ENCODE measurements around the gene PRIMA1. TPM values are rescaled to one million over a fixed set of nuclear protein-coding genes. Genes with fewer than 3 reads are reported as not detected.

The PRIMA1 gene
- total RNA-seq, 1 donor from 2014 or later: not detected

DNA sequence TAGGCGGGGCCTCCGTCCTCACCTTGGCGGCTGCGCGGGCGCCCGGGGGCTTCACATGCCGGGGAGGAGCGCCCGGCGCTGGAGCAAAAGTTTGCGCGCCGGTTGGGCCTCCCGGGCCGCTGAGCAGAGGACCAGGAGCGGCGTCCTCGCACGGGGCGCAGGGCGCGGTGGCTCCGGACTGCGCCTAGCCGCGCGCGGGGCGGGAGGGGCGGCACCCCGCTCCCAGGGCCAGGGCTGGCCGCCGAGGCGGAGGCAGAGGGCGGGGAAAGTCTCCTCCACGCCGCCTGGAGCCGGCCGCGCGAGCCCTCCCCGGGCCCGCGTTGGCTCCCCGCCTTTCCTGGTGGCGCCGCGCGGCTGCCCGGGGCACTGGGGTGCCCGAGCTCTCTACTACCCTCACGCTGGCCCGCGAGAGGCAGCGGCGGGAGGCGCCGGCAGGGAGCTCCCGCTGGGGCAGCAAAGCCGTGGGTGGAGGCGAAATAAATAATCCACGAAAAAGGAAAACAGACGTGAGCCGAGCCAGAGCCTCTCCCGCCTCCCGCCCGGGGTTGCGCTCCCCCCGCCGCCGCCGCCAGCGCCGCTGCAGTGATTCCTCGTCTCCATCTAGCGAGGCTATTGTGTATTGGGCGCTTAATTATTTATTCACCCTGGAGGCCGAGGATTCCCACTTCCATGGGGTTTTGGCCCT lies 400 bp upstream of the PRIMA1 start:
- intact Hi-C loops (cut with micrococcal nuclease): no loop called here
- H3K27me3 Mint-ChIP-seq: peaks cover 58% of the 10 kb centered on the region

DNA sequence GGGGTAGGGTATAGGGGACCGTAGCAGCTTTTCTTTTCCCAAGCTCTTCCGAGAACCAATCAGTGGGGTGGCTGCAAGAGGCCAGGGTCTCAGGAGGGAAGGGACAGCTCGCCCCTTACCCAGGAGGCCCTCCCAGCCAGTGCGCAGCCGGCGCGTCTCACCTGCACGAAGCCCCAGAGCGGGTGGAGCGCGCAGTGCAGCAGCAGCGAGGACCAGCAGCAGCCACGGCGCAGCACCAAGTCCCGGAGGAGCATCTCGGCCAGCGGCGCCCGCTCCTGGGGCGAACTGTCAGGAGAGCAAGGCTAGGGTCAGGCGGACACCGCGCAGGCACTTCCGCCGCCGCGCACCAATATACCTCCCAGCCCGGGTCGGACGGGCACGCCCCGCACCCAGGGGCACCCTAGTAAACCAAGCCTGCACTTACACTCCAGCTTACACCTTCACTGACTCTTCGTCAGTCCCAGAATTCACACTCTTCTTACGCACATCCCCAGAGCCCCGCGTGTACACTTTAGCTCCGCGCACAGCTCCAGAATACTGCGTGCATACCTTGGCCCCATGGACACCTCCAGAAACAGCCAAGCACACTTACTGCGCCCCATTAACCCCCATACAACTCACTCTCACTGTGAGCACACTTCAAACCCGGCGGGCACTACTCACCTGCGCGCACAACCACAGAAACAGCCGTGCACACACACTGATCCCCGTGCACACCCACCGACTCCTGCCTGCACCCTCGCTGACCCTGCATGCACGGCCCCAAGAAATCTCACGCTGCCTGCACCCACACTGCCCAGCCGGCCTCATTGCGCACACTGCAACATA lies 606 bp downstream of the PRIMA1 start:
- intact Hi-C loops (cut with micrococcal nuclease): no loop called here
- peaks cover 2% of the 10 kb centered on the region for H3K4me1 Mint-ChIP-seq
- no peaks in the 10 kb centered on the region for H3K9me3 Mint-ChIP-seq
- no peak for DNase-seq
- H3K27ac Mint-ChIP-seq: no peak overlapping the region
- peaks cover 57% of the 10 kb centered on the region for H3K27me3 Mint-ChIP-seq
- no peaks in the 10 kb centered on the region for H3K36me3 Mint-ChIP-seq (ENCODE audit: low read depth)
- H3K4me3 Mint-ChIP-seq: no peak overlapping the region

More for the DNA sequence above, 400 bp upstream of the PRIMA1 start:
- peaks cover 2% of the 10 kb centered on the region for H3K4me1 Mint-ChIP-seq
- H3K27ac Mint-ChIP-seq: no peak overlapping the region
- no peak for DNase-seq
- no peaks in the 10 kb centered on the region for H3K9me3 Mint-ChIP-seq
- H3K36me3 Mint-ChIP-seq (ENCODE audit: low read depth): no peaks in the 10 kb centered on the region
- H3K4me3 Mint-ChIP-seq: no peak overlapping the region

DNA sequence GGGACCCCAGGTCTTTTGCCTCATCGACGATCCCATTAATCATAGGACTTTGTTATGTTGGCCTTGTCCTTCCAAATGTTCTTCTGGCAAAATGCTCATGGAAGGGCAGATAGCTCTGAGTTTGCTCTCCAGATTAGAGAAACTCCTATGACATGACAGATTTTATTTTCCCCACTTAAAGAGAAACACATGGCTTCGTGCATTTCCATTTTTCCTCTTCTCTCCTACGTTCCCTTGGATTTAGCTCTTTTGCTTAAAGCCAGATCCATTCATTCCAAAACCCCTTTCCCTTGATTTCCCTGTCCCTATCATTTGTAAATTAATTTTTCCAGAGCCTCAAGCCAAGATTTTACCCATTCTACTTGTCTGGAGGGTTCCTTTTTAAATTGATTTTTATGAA lies 2.9 kb downstream of the PRIMA1 start:
- DNase-seq: no peak
- Mint-ChIP-seq H3K9me3 (no peaks in the 10 kb centered on the region), H3K36me3 (ENCODE audit: low read depth) (no peaks in the 10 kb centered on the region), H3K27me3 (peaks cover 41% of the 10 kb centered on the region), H3K27ac (no peak overlapping the region), H3K4me1 (peaks cover 2% of the 10 kb centered on the region), H3K4me3 (no peak overlapping the region)
- intact Hi-C loops (cut with micrococcal nuclease): no loop called here

DNA sequence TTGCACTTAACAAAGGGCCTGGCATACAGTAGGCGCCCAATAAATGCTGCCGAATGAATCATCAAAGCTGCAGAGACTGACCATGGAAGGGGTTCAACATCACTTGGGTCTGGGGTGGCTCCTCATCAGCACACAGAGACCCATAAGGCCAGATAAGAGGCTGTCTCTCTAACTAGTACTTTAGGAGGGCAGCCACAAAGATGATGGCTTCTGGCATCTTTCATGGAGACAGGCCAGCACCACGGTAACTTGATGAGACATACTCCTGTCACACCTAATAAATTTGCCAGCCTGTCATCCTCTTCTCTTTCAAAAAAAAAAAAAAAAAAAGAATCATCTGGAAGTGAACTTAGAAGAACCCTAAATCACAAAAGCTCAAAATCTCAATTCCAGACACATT lies 3.4 kb downstream of the PRIMA1 start:
- Mint-ChIP-seq H3K27ac (no peak overlapping the region), H3K4me1 (peaks cover 2% of the 10 kb centered on the region), H3K4me3 (no peak overlapping the region), H3K36me3 (ENCODE audit: low read depth) (no peaks in the 10 kb centered on the region), H3K9me3 (no peaks in the 10 kb centered on the region), H3K27me3 (peaks cover 36% of the 10 kb centered on the region)
- intact Hi-C loops (cut with micrococcal nuclease): no loop called here
- no peak for DNase-seq

DNA sequence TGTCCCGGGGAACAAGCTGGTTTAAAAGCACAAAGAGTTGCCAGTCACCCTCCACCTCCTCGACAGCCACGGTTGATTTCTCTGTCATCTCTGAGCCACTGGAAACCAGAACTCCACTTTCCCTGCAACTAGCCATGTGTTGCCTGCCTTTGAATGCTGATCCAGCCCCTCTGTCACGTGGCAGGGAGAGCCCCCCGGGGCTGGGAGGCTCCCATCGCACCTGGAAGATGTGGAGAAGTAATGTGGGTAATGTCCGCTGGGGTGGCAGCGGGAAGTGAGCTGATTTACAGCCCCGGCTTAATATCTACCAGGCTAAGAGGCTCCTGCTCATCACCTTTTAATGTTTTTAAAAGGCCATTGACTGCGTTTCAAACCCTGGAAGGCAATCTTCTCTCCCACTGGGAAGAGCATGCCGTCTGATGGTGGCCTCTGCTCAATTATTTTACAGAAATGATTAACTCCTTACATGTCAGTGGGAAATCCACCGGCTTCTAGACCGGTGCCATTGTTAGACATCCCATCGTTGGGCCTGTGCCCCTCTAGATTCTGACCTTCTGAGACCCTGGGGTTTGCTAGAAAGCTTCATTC lies 7.4 kb downstream of the PRIMA1 start:
- Mint-ChIP-seq H3K4me3 (no peak overlapping the region), H3K27me3 (peaks cover 9% of the 10 kb centered on the region), H3K27ac (no peak overlapping the region), H3K9me3 (no peaks in the 10 kb centered on the region), H3K4me1 (no peaks in the 10 kb centered on the region), H3K36me3 (ENCODE audit: low read depth) (no peaks in the 10 kb centered on the region)
- intact Hi-C loops (cut with micrococcal nuclease): no loop called here
- no peak for DNase-seq

DNA sequence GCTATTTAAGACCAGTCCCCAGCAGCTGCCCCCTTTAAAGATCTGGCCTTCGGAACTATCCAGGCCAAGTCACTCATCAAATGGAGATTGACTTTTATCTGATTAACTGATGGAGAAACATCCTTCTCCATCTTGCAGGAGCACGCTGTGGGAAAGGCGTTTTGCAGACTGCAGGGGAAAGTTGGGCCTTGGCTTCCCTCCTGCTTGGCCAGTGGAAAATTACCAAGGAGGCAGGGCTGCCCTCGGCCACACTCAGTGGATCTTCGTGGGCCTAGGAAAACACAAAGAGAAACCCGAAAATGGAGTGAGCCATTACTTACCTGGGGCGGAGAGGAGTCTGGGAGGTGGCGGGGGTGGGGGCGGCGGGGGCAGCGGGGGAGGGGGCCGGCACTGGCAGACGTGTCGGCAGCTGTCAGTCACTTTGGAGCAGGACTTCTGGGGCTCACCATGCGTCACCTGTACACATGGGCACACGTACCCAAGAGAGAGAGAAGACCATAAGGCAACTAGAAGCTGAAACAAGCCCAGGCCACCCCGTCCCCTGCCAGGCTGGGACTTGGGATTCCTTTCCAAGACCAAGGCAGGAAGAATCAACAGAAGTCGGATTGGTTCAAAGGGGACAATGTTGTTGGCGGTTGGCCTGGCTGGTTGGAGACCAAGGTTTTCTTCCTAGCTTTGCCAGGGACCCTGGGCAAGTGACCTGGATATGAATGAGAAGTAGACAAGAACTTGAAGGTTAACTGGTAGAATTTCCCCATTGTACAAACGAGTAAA lies 9.2 kb downstream of the PRIMA1 start:
- H3K9me3 Mint-ChIP-seq: no peaks in the 10 kb centered on the region

DNA sequence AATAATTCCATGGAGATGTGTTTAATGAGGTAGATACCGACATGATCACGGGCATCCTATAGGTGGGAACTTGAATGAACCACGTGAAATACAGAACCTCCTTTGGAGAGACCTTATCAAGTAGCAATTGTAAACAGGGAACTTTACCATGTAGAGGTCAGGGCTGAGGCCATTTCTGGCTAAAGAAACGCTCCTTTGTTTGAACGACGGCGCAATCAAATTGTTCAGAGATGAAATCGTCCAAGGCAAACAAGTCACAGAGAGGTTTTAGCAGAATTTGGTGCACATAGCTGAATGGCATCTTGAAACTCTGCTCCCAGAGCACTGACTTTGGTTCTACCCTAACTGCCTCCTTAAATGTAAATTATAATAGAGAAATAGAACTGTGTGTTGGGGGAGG lies 9.8 kb downstream of the PRIMA1 start:
- no peaks in the 10 kb centered on the region for H3K9me3 Mint-ChIP-seq
- no peak for DNase-seq
- intact Hi-C loops (cut with micrococcal nuclease): no loop called here
- H3K4me1 Mint-ChIP-seq: no peaks in the 10 kb centered on the region
- H3K27ac Mint-ChIP-seq: no peak overlapping the region
- H3K27me3 Mint-ChIP-seq: no peaks in the 10 kb centered on the region
- H3K36me3 Mint-ChIP-seq (ENCODE audit: low read depth): no peaks in the 10 kb centered on the region
- no peak overlapping the region for H3K4me3 Mint-ChIP-seq

More for the DNA sequence above, 9.2 kb downstream of the PRIMA1 start:
- H3K4me3 Mint-ChIP-seq: no peak overlapping the region
- no peak for DNase-seq
- no peaks in the 10 kb centered on the region for H3K36me3 Mint-ChIP-seq (ENCODE audit: low read depth)
- H3K27ac Mint-ChIP-seq: no peak overlapping the region
- no peaks in the 10 kb centered on the region for H3K27me3 Mint-ChIP-seq
- no peaks in the 10 kb centered on the region for H3K4me1 Mint-ChIP-seq
- intact Hi-C loops (cut with micrococcal nuclease): no loop called here

DNA sequence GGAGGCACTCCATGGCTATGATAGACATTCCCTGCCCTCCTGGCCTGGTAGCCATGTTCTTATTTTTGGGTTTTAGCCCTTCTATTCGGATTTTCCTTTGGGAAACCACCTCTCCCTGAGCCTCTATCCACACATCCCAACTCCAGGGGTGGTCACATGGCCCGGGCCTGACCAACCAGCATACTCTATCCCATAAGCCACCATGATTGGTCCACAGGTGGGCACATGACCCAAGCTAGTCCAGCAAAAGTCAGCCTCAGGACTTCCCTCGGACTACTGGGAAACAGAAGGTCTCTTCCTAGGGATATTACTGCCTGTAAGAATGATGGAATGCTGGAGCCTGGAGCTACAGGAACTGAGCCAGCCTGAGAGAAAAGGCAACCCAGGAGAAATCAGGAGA lies 12.5 kb downstream of the PRIMA1 start:
- no peak overlapping the region for H3K4me3 Mint-ChIP-seq
- no peaks in the 10 kb centered on the region for H3K9me3 Mint-ChIP-seq
- no peak overlapping the region for H3K27ac Mint-ChIP-seq
- H3K27me3 Mint-ChIP-seq: no peaks in the 10 kb centered on the region
- no peak for DNase-seq
- intact Hi-C loops (cut with micrococcal nuclease): no loop called here
- no peaks in the 10 kb centered on the region for H3K4me1 Mint-ChIP-seq
- no peaks in the 10 kb centered on the region for H3K36me3 Mint-ChIP-seq (ENCODE audit: low read depth)

DNA sequence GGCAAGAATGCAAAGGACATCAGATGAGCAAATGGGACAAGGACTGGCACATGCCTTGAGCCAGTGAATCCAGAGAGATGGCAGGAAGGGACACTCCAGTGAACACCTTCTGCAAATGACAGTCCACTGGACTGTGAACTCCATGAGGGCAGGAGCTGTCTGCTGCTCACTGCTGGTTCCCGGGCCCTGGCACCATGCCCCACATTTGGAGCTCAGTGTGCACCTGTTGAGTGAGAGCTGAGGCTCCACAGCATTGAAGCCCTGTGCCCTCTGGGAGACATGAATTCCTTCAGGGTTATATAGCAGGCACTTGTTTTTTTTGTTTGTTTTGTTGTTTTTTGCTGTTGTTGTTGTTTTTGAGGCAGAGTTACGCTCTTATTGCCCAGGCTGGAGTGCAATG lies 13.1 kb downstream of the PRIMA1 start:
- Mint-ChIP-seq H3K36me3 (ENCODE audit: low read depth) (no peaks in the 10 kb centered on the region), H3K4me1 (no peaks in the 10 kb centered on the region), H3K27ac (no peak overlapping the region)

DNA sequence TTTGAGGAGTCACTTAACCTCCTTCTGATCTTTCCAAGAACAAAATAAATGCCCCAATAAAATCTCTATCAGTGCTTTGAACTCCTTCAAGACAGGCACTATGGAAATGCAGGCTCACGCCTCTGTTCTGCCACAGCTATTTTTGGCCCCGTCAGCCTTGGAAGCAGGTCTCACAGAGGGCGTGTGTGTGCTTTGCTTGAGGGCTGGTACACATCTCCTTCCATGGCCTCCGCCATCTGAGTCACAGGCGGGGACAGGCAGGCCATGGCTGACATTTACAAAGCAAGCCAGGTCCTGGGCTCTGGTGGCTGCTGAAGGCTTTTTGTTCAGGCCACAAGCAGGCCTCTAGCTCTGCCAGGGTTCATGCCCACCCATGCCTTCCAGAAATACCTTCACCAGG lies 16.0 kb downstream of the PRIMA1 start:
- H3K36me3 Mint-ChIP-seq (ENCODE audit: low read depth): no peaks in the 10 kb centered on the region
- no peak overlapping the region for H3K27ac Mint-ChIP-seq
- H3K4me1 Mint-ChIP-seq: no peaks in the 10 kb centered on the region
- no peak overlapping the region for H3K4me3 Mint-ChIP-seq
- H3K9me3 Mint-ChIP-seq: no peaks in the 10 kb centered on the region
- DNase-seq: no peak
- no peaks in the 10 kb centered on the region for H3K27me3 Mint-ChIP-seq
- intact Hi-C loops (cut with micrococcal nuclease): no loop called here

More for the DNA sequence above, 13.1 kb downstream of the PRIMA1 start:
- DNase-seq: no peak
- Mint-ChIP-seq H3K4me3 (no peak overlapping the region), H3K9me3 (no peaks in the 10 kb centered on the region), H3K27me3 (no peaks in the 10 kb centered on the region)
- intact Hi-C loops (cut with micrococcal nuclease): no loop called here

DNA sequence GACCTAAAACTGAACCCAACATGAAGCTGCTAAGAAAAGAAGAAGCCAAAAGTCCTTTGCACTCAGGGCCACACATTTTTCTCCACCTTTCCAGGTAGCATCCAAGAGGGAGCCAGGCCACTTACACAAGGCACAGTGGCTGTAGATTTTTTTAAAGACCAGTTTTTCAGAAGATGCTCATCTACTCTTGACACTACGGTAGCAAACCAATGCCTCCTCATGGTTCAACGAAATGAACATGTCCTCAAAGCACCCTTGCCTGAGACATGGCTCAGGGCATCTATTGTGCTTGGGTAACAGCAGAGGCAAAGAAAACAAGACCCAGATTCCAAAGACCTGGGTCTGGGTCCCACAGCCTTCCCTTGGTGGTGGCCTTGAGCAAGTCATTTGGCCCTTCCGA lies 22.3 kb downstream of the PRIMA1 start:
- Mint-ChIP-seq H3K9me3 (no peaks in the 10 kb centered on the region), H3K27ac (no peak overlapping the region), H3K4me1 (no peaks in the 10 kb centered on the region), H3K36me3 (ENCODE audit: low read depth) (no peaks in the 10 kb centered on the region), H3K4me3 (no peak overlapping the region), H3K27me3 (peaks cover 4% of the 10 kb centered on the region)
- intact Hi-C loops (cut with micrococcal nuclease): no loop called here
- no peak for DNase-seq

DNA sequence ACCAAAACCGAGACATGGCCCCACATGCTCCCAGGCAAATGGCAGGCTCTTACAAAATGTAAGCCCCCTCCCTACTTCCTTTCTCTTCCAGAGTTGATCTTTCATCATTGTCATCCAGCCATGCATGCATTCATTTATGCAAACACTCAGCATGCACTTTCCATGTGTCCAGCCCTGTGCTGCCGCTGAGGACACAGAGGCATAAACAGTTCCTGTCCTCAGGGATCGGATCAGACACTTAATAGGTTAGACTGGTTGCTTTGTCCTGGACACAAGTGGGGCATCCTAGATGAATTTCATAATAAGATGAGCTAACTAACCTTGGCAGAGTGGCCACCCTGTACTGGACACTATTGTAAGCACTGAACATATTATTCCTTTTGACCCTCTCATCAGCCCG lies 23.1 kb downstream of the PRIMA1 start:
- Mint-ChIP-seq H3K27me3 (peaks cover 11% of the 10 kb centered on the region), H3K36me3 (ENCODE audit: low read depth) (no peaks in the 10 kb centered on the region), H3K9me3 (no peaks in the 10 kb centered on the region), H3K27ac (no peak overlapping the region), H3K4me3 (no peak overlapping the region), H3K4me1 (no peaks in the 10 kb centered on the region)
- intact Hi-C loops (cut with micrococcal nuclease): no loop called here
- no peak for DNase-seq

DNA sequence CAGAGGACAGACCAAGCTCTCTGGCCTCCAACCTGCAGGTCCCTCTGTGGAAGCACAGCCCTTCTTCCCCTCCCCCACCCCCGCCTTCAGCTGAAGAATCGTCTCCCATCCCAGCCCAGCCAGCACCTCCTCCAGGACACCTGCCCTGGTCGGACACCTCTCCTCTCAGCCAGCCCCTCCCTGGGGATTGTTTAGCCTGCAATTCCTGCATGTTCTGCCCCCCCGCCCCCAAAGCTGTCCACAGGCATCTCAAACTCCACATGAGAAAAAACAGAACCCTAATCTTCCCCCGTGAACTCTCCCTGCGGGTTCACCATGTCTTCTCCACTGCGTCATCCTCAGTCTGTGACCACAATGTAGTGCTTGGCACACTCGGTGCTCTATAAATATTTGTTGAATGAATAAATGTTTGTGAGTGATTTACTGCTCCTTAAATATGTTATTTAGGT lies 24.1 kb downstream of the PRIMA1 start:
- intact Hi-C loops (cut with micrococcal nuclease): no loop called here
- Mint-ChIP-seq H3K27ac (no peak overlapping the region), H3K4me1 (no peaks in the 10 kb centered on the region), H3K9me3 (no peaks in the 10 kb centered on the region), H3K36me3 (ENCODE audit: low read depth) (no peaks in the 10 kb centered on the region), H3K27me3 (peaks cover 12% of the 10 kb centered on the region), H3K4me3 (no peak overlapping the region)
- no peak for DNase-seq

Data from activated CD4-positive, alpha-beta T cell treated with anti-CD3 and anti-CD28 coated beads, Interleukin-2, amount 10 ng/mL, durations not matched to agents 24 days and 14 days (primary cell).